Caco-2 (cell line): ENCODE results near the gene EGFR. TPM values are rescaled to one million over a fixed set of nuclear protein-coding genes. Genes with fewer than 3 reads are reported as not detected.
A peak's percentile ranks its signal among the peaks of the same experiment; 100 is the strongest.

ENCODE experiments used
- BruUV-seq: library from RNA; stranded (reverse); fragments of 400-500 nt; replicated peaks from 2 replicates; lab custom pipeline; 2021; lab: Mats Ljungman, UMichigan
- CTCF ChIA-PET: fragments of 300-600 bp; sonication (Branson Sonifier 250); formaldehyde crosslinking; loops from one replicate; lab custom pipeline; 2022; ENCODE audit warnings: antibody characterized with exemption; lab: Charles Lee
- POLR2A ChIA-PET: fragments of 300-600 bp; sonication (Branson Sonifier 250); formaldehyde crosslinking; loops from one replicate; lab custom pipeline; 2022; ENCODE audit warnings: antibody characterized with exemption; lab: Charles Lee
- DNase-seq, 2 experiments: peaks; one replicate each; pipeline versions ENCODE4 v3.0.0 to v3.0.0-alpha.2; 2020 to 2022
- H3K27me3 ChIP-seq: replicated peaks from 2 replicates; pipeline ENCODE4 v1.6.0; 2011; ENCODE audit warnings: low read length; ENCODE audit not compliant: control insufficient read depth, insufficient read depth
- H3K36me3 ChIP-seq: 2 replicates; pipeline ENCODE4 v1.5.1; 2011; ENCODE audit warnings: low read length; ENCODE audit not compliant: control insufficient read depth, insufficient read depth
- H3K4me1 ChIP-seq: fragments of 250-450 bp; sonication (Bioruptor Pico); 2 replicates; pipeline ENCODE4 v1.5.1; 2020; ENCODE audit warnings: mild to moderate bottlenecking
- H3K4me3 ChIP-seq: 2 replicates; pipeline ENCODE4 v1.5.1; 2011; ENCODE audit warnings: low read depth, mild to moderate bottlenecking, control low read depth, low read length
- H3K9me3 ChIP-seq: fragments of 250-450 bp; sonication (Bioruptor Pico); 2 replicates; pipeline ENCODE4 v1.5.1; 2020; ENCODE audit warnings: mild to moderate bottlenecking, moderate library complexity
- H3K27ac Mint-ChIP-seq: one replicate; pipeline ENCODE4 v1.8.0; 2022; ENCODE audit warnings: mixed read lengths; ENCODE audit not compliant: unreplicated experiment
- H3K27me3 Mint-ChIP-seq: one replicate; pipeline ENCODE4 v1.8.0; 2022; ENCODE audit warnings: mixed read lengths; ENCODE audit not compliant: insufficient read depth, unreplicated experiment
- H3K36me3 Mint-ChIP-seq: one replicate; pipeline ENCODE4 v1.8.0; 2022; ENCODE audit warnings: mild to moderate bottlenecking, mixed read lengths; ENCODE audit not compliant: insufficient read depth, unreplicated experiment
- H3K4me1 Mint-ChIP-seq: one replicate; pipeline ENCODE4 v1.8.0; 2022; ENCODE audit warnings: low read depth, mixed read lengths; ENCODE audit not compliant: unreplicated experiment
- H3K4me3 Mint-ChIP-seq: one replicate; pipeline ENCODE4 v1.8.0; 2022; ENCODE audit warnings: mild to moderate bottlenecking, moderate library complexity, mixed read lengths; ENCODE audit not compliant: unreplicated experiment
- H3K9me3 Mint-ChIP-seq: one replicate; pipeline ENCODE4 v1.8.0; 2022; ENCODE audit warnings: mixed read lengths; ENCODE audit not compliant: unreplicated experiment
- intact Hi-C: fragments of 100-400 bp; cut with micrococcal nuclease; formaldehyde crosslinking; loops from one replicate; pipeline ENCODE4 v1.10.0; 2022; ENCODE audit not compliant: unreplicated experiment
- total RNA-seq: library from RNA; stranded (reverse); gene quantifications from 2 replicates; pipeline ENCODE4 v1.2.3, GENCODE V29; 2022
- TF ChIP-seq, protein P1 (sequence below), 2 experiments: fragments of 200-600 bp in 1 of 2; IDR thresholded peaks; 1 replicate in 1 of 2; 2 replicates in 1 of 2; pipeline versions ENCODE4 v1.5.1 to v1.8.0; 2011 to 2022; ENCODE audit warnings: antibody characterized with exemption in 1 of 2, control low read depth in 1 of 2, inconsistent platforms in 1 of 2, low read depth in 1 of 2, low read length in 1 of 2, mild to moderate bottlenecking in 1 of 2, moderate library complexity in 1 of 2; ENCODE audit not compliant: insufficient read depth in 1 of 2, severe bottlenecking in 1 of 2, unreplicated experiment in 1 of 2

EGFR gene
- total RNA-seq, 1 experiment from 2014 or later, result 60.1 TPM

DNA sequence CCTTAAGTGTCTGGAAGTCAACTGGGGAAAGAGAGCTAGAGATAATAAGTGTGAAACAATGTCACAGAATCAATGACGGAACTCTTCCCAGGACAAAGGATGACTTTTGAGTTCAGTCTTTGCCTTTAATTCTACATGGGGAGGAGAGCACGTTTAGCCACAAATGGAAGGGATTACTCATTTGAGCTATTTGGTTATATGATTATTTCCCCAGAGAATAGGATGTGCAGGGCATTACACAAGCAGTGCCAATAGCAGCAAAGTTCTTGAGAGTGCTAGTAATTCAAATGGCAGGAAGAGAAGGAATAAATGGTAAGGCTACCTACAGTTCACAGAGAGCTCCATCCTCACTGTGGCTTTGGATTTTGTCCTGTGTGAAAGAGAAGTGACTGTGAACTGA lies 6.0 kb downstream of the EGFR start:
- BruUV-seq, result no TSS peak
- Histone ChIP-seq H3K27me3 (no peaks in the 10 kb centered on the region), H3K36me3 (no peaks in the 10 kb centered on the region; the same call in 1 of the 2 replicates), H3K9me3 (no peaks in the 10 kb centered on the region), H3K4me3 (no peak overlapping the region), H3K4me1 (peaks cover 32% of the 10 kb centered on the region)
- no peak for DNase-seq
- ChIA-PET CTCF (no interaction called here), POLR2A (no interaction called here)
- no peaks in the 10 kb centered on the region for H3K27me3 Mint-ChIP-seq
- peaks cover 25% of the 10 kb centered on the region for H3K4me1 Mint-ChIP-seq
- H3K4me3 Mint-ChIP-seq, result no peak overlapping the region
- TF ChIP-seq, protein P1, sequence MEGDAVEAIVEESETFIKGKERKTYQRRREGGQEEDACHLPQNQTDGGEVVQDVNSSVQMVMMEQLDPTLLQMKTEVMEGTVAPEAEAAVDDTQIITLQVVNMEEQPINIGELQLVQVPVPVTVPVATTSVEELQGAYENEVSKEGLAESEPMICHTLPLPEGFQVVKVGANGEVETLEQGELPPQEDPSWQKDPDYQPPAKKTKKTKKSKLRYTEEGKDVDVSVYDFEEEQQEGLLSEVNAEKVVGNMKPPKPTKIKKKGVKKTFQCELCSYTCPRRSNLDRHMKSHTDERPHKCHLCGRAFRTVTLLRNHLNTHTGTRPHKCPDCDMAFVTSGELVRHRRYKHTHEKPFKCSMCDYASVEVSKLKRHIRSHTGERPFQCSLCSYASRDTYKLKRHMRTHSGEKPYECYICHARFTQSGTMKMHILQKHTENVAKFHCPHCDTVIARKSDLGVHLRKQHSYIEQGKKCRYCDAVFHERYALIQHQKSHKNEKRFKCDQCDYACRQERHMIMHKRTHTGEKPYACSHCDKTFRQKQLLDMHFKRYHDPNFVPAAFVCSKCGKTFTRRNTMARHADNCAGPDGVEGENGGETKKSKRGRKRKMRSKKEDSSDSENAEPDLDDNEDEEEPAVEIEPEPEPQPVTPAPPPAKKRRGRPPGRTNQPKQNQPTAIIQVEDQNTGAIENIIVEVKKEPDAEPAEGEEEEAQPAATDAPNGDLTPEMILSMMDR (IDR thresholded peaks at IDR 0.05; ENCODE audit: insufficient read depth in 1 of 2, low read depth in 1 of 2, low read length in 1 of 2, severe bottlenecking in 1 of 2, unreplicated experiment in 1 of 2), result no peak
- no peaks in the 10 kb centered on the region for H3K9me3 Mint-ChIP-seq
- H3K27ac Mint-ChIP-seq, result no peak overlapping the region
- intact Hi-C loops, result no loop called here
- H3K36me3 Mint-ChIP-seq, result peaks cover 14% of the 10 kb centered on the region

DNA sequence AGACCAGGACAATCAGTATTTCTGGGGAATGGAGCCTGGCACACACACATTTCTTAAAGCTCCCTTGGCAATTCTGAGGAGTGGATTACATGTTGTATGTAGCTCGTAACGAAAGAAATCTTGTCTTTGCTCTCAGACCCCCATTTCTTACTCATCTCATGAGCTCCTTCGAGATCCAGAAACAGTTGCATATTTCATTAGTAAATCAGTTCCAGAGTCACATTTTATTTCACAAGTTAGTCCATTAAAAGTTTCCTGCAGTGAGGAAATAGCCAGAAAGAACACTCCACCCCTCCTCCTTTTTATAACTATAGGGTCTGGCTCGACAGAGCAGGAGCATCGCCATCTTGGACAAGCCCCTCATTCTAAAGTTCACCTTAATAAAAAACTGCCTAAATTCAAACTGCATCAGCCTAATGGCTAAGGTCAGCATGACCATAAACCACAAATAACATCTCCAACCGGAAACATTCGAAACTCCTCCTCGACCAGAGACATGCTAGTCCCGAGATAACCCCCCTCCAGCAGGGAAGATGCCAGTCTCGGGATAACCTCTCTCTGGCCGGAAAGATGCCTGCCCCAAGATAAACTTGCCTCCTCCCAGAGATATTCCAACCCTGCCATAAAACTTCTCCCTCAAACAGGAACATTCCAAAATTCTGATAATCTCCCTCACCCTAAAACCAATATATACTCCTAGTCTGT lies 7.4 kb downstream of the EGFR start:
- Mint-ChIP-seq H3K4me3 (no peak overlapping the region), H3K9me3 (no peaks in the 10 kb centered on the region), H3K4me1 (peaks cover 18% of the 10 kb centered on the region), H3K27ac (peak overlapping the region; percentile 22), H3K27me3 (no peaks in the 10 kb centered on the region), H3K36me3 (peaks cover 18% of the 10 kb centered on the region)
- TF ChIP-seq, protein P1 (IDR thresholded peaks at IDR 0.05; ENCODE audit: insufficient read depth in 1 of 2, low read depth in 1 of 2, low read length in 1 of 2, severe bottlenecking in 1 of 2, unreplicated experiment in 1 of 2), result no peak
- no peaks in the 10 kb centered on the region; the same call in 1 of the 2 replicates for H3K36me3 ChIP-seq
- no peaks in the 10 kb centered on the region for H3K9me3 ChIP-seq
- CTCF ChIA-PET, result no interaction called here
- no peaks in the 10 kb centered on the region for H3K27me3 ChIP-seq
- no peak for DNase-seq
- BruUV-seq, result no TSS peak
- intact Hi-C loops, result no loop called here
- peaks cover 23% of the 10 kb centered on the region for H3K4me1 ChIP-seq
- POLR2A ChIA-PET, result no interaction called here
- no peak overlapping the region for H3K4me3 ChIP-seq

DNA sequence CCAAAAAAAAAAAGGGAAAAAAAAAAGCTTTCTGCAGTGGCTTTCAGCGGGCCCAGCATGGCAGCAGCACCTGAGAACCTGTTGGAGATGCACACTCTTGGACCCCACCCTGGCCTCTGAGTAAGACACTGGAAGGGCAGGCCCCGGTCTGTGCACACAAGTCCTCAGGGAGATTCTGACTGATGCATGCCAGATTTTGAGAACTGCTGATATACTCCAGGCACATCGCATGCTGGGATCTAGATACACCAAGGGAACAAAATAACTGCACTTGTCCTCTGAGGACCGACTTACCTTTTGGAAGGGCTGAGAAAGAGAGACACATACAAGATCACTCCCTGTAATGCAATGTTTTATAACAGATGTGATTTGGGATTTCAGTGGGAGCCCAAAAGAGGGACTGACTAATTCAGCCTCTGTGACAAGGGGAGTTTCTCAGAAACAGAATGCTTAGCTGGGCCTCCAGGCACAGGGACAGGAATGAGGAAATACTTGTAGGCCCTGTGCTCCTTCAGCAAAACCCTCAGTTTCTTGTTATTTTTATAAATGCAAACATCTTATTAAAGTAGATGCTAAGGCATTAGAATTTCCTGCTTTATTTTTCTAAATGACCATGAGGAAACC lies 8.2 kb downstream of the EGFR start:
- no TSS peak for BruUV-seq
- Histone ChIP-seq H3K27me3 (no peaks in the 10 kb centered on the region), H3K4me3 (no peak overlapping the region), H3K9me3 (no peaks in the 10 kb centered on the region), H3K36me3 (no peaks in the 10 kb centered on the region; the same call in 1 of the 2 replicates), H3K4me1 (peaks cover 16% of the 10 kb centered on the region)
- peaks cover 13% of the 10 kb centered on the region for H3K36me3 Mint-ChIP-seq
- ChIA-PET POLR2A (no interaction called here), CTCF (no interaction called here)
- no peak for DNase-seq
- H3K27ac Mint-ChIP-seq, result peak overlapping the region; percentile 22
- intact Hi-C loops, result no loop called here
- H3K9me3 Mint-ChIP-seq, result no peaks in the 10 kb centered on the region
- no peaks in the 10 kb centered on the region for H3K27me3 Mint-ChIP-seq
- no peak overlapping the region for H3K4me3 Mint-ChIP-seq
- TF ChIP-seq, protein P1 (IDR thresholded peaks at IDR 0.05; ENCODE audit: insufficient read depth in 1 of 2, low read depth in 1 of 2, low read length in 1 of 2, severe bottlenecking in 1 of 2, unreplicated experiment in 1 of 2), result no peak
- peaks cover 11% of the 10 kb centered on the region for H3K4me1 Mint-ChIP-seq
